SU-DHL-6 (cell line): ENCODE measurements around the gene LMBRD2.

ENCODE experiments used
- EZH2phosphoT487 ChIP-seq: fragments of 200-600 bp; sonication (generic), shearing (Covaris generic); conservative IDR thresholded peaks from 2 replicates; pipeline ENCODE4 v1.6.1; 2018; ENCODE audit warnings: mild to moderate bottlenecking, antibody characterized with exemption, low read length, moderate library complexity, mixed read lengths
- TF ChIP-seq, protein P1 (sequence below): fragments of 200-600 bp; sonication (generic); IDR thresholded peaks from one replicate; pipeline ENCODE4 v1.5.1; 2017; ENCODE audit warnings: antibody characterized with exemption, mild to moderate bottlenecking, low read length, moderate library complexity; ENCODE audit not compliant: insufficient read depth, poor library complexity, severe bottlenecking

DNA sequence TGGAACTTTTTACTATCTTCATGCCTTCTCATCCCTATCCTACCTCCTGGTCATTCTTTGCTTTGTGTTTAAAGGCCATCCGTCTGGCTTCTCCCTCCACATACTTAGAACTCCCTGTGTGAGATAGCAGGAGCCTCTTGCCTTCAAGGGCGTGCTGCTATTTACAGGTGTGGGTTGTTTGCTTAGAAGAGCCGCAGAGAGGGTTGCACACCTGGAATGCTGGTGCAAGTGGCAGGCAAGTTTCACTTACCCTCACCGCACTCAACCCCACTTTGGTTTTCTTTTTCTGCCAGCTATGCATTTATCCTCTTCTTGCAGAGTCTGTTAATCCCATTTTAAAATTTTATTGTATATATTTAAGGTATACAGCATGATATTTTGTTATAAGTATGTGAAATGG, 12.8 kb upstream of the LMBRD2 start:
- TF ChIP-seq, protein P1, sequence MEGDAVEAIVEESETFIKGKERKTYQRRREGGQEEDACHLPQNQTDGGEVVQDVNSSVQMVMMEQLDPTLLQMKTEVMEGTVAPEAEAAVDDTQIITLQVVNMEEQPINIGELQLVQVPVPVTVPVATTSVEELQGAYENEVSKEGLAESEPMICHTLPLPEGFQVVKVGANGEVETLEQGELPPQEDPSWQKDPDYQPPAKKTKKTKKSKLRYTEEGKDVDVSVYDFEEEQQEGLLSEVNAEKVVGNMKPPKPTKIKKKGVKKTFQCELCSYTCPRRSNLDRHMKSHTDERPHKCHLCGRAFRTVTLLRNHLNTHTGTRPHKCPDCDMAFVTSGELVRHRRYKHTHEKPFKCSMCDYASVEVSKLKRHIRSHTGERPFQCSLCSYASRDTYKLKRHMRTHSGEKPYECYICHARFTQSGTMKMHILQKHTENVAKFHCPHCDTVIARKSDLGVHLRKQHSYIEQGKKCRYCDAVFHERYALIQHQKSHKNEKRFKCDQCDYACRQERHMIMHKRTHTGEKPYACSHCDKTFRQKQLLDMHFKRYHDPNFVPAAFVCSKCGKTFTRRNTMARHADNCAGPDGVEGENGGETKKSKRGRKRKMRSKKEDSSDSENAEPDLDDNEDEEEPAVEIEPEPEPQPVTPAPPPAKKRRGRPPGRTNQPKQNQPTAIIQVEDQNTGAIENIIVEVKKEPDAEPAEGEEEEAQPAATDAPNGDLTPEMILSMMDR = no peak
- TF ChIP-seq EZH2phosphoT487 = no peak
